GM23248 (cell line): ENCODE measurements around the gene CSTF2. TPM values are rescaled to one million over a fixed set of nuclear protein-coding genes. Genes with fewer than 3 reads are reported as not detected.
"Not testable (repeated sequence)": the region's sequence is repeated elsewhere in the genome, so short reads cannot be mapped to it uniquely, and the experiment has no call there.

Source experiments
- DNase-seq: peaks from one replicate; pipeline ENCODE4 v3.0.0-alpha.2; 2015
- H2AFZ ChIP-seq: fragments of 200-600 bp; sonication (generic); 2 replicates; pipeline ENCODE4 v1.6.1; 2016; ENCODE audit warnings: antibody characterized with exemption
- H3F3A ChIP-seq: fragments of 200-600 bp; sonication (generic); 2 replicates; pipeline ENCODE4 v1.6.1; 2016; ENCODE audit warnings: mild to moderate bottlenecking, antibody characterized with exemption, mixed run types; ENCODE audit not compliant: insufficient read depth
- H3K27ac ChIP-seq: fragments of 200-600 bp; sonication (generic); 2 replicates; pipeline ENCODE4 v1.5.1; 2016; ENCODE audit warnings: mild to moderate bottlenecking
- H3K27me3 ChIP-seq: fragments of 200-600 bp; sonication (generic); replicated peaks from 2 replicates; pipeline ENCODE4 v1.6.1; 2016; ENCODE audit warnings: mild to moderate bottlenecking; ENCODE audit not compliant: insufficient read depth
- H3K36me3 ChIP-seq: fragments of 200-600 bp; sonication (generic); 2 replicates; pipeline ENCODE4 v1.6.1; 2016; ENCODE audit warnings: low read depth, mild to moderate bottlenecking
- H3K4me1 ChIP-seq: fragments of 200-600 bp; sonication (generic); 2 replicates; pipeline ENCODE4 v1.6.1; 2016; ENCODE audit warnings: mild to moderate bottlenecking; ENCODE audit not compliant: insufficient read depth
- H3K4me2 ChIP-seq: fragments of 200-600 bp; sonication (generic); one replicate; pipeline ENCODE4 v1.6.1; 2016; ENCODE audit warnings: mild to moderate bottlenecking; ENCODE audit not compliant: unreplicated experiment
- H3K4me3 ChIP-seq: fragments of 200-600 bp; sonication (generic); 2 replicates; pipeline ENCODE4 v1.5.1; 2016; ENCODE audit warnings: mild to moderate bottlenecking
- H3K79me2 ChIP-seq: fragments of 200-600 bp; sonication (generic); 2 replicates; pipeline ENCODE4 v1.6.1; 2016; ENCODE audit warnings: mild to moderate bottlenecking; ENCODE audit not compliant: insufficient read depth
- H3K9ac ChIP-seq: fragments of 200-600 bp; sonication (generic); 2 replicates; pipeline ENCODE4 v1.6.1; 2016; ENCODE audit warnings: mild to moderate bottlenecking
- H3K9me2 ChIP-seq: fragments of 200-600 bp; sonication (generic); 2 replicates; pipeline ENCODE4 v1.6.1; 2016; ENCODE audit warnings: mixed run types, mild to moderate bottlenecking, moderate library complexity; ENCODE audit not compliant: insufficient read depth
- H3K9me3 ChIP-seq: fragments of 200-600 bp; sonication (generic); one replicate; pipeline ENCODE4 v1.6.1; 2017; ENCODE audit warnings: low read depth
- H4K20me1 ChIP-seq: fragments of 200-600 bp; sonication (generic); 2 replicates; pipeline ENCODE4 v1.6.0; 2016; ENCODE audit not compliant: insufficient read depth
- EZH2 ChIP-seq: fragments of 200-600 bp; sonication (generic); IDR thresholded peaks from 2 replicates; pipeline ENCODE4 v1.6.1; 2018; ENCODE audit warnings: antibody characterized with exemption, mild to moderate bottlenecking; ENCODE audit not compliant: insufficient read depth, poor library complexity, severe bottlenecking
- EZH2phosphoT487 ChIP-seq: fragments of 200-600 bp; sonication (generic); IDR thresholded peaks from 2 replicates; pipeline ENCODE4 v1.6.1; 2018; ENCODE audit warnings: antibody characterized with exemption, moderate library complexity, mild to moderate bottlenecking, low read depth; ENCODE audit not compliant: insufficient read depth
- WGBS, 2 experiments: methylation state at CpG; one replicate each; pipeline ENCODE4 v1.1.6; 2015 to 2017; ENCODE audit warnings: low lambda C conversion rate in 2 of 2, low coverage in 1 of 2; ENCODE audit errors: missing lambda C conversion rate in 2 of 2; 5-methylcytosine and 5-hydroxymethylcytosine counted together
- in situ Hi-C: fragments of 300-500 bp; cut with MboI; formaldehyde crosslinking; loops from 2 replicates; pipeline ENCODE4 v1.15.0; 2020
- polyA plus RNA-seq: library from polyadenylated mRNA; unstranded; fragments of >200 nt; fragmentation: Nextera tagmentation; extraction: Ambion mirVana; gene quantifications from 2 replicates; pipeline ENCODE4 v1.2.1, GENCODE V29; 2016
- total RNA-seq: library from RNA; depleted of rRNA; stranded (reverse); fragments of >200 nt; shearing (Covaris generic); gene quantifications from 2 replicates; pipeline ENCODE4 v1.2.3, GENCODE V29; 2014

Gene CSTF2
- total and polyA plus RNA-seq, 2 experiments from 2014 or later = 12.3 to 15.7 TPM

DNA sequence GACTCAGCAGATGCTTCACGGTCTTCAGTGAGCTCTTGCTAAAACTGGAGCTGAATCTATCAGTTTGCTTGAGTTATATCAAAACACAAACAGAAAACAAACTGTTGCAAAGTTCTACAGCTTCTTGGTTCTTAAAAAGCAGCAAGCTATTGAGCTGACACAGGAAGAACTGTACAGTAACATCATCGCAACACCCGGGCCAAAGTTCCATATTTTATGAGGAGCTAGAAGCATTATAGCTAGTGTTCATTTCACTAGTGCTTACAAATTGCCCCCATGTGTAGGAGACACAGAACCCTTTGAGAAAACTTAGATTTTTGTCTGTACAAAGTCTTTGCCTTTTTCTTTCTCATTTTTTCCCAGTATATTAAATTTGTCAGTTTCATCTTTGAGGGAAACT is 17.3 kb upstream of the CSTF2 start:
- WGBS, 2 experiments = 4% methylated on average over 3 of the region's 3 CpGs
- Histone ChIP-seq H3K4me3 (no peak overlapping the region), H3K27ac (no peak overlapping the region), H3K9me2 (no peaks in the 10 kb centered on the region), H3K4me1 (no peaks in the 10 kb centered on the region), H3K4me2 (no peak overlapping the region), H3K9ac (no peak overlapping the region), H4K20me1 (no peaks in the 10 kb centered on the region), H3K36me3 (no peaks in the 10 kb centered on the region), H2AFZ (no peak overlapping the region), H3F3A (no peaks in the 10 kb centered on the region), H3K9me3 (no peaks in the 10 kb centered on the region), H3K79me2 (no peaks in the 10 kb centered on the region), H3K27me3 (no peaks in the 10 kb centered on the region)
- in situ Hi-C loops = no loop called here
- no peak for DNase-seq
- TF ChIP-seq EZH2phosphoT487 (no peak), EZH2 (no peak)

DNA sequence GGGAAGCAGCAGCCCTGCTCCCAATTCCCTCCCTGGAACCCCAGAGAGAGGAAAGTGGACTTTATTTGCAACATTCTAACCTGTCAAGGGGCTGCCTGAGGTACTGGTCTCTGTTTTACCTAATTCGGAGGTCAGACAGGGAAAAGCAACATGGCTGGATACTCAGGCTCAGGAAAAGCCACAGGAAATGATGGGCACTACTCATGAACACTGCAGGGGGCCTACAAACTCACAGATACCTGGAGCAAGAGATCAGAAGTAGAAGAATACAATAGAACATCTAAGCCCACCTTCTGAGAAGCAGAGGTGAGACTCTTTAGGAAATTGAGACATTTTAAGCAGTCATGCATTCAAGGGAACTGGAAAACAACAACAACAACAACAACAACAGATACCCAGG is 15.4 kb upstream of the CSTF2 start:
- no peak overlapping the region for H3K27ac ChIP-seq
- H4K20me1 ChIP-seq = no peaks in the 10 kb centered on the region
- H3K79me2 ChIP-seq = no peaks in the 10 kb centered on the region
- H3K4me2 ChIP-seq = no peak overlapping the region
- H3K27me3 ChIP-seq = no peaks in the 10 kb centered on the region
- no peak overlapping the region for H3K9ac ChIP-seq
- no peaks in the 10 kb centered on the region for H3K9me3 ChIP-seq
- H3F3A ChIP-seq = no peaks in the 10 kb centered on the region
- no peak overlapping the region for H3K4me3 ChIP-seq
- TF ChIP-seq EZH2 (no peak), EZH2phosphoT487 (no peak)
- no peak for DNase-seq
- H2AFZ ChIP-seq = no peak overlapping the region
- WGBS, 2 experiments = 10 to 11% methylated on average over 1 of the region's 1 CpG
- H3K9me2 ChIP-seq = no peaks in the 10 kb centered on the region
- in situ Hi-C loops = no loop called here
- H3K36me3 ChIP-seq = no peaks in the 10 kb centered on the region
- H3K4me1 ChIP-seq = no peaks in the 10 kb centered on the region

DNA sequence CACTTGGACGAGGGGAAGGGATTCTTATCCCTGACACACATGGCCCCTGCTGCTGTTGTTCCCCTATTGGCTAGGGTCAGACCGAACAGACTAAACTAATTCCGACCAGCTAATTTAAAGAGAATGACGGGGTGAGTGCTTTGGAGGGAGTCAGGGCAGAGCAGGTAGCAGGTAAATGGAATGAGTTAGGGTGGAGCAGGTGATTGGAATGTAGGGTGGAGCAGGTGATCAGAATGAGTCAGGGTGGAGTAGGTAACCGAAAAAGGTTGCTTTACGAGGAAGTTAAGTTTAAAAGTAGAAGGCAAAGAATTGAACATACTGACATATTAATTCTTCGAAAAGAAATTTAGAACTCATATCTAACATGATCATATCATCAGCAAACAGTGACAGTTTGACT is 11.9 kb upstream of the CSTF2 start:
- H3K9ac ChIP-seq, H3K27ac ChIP-seq, H3K4me2 ChIP-seq, H3K4me1 ChIP-seq, H3F3A ChIP-seq, in situ Hi-C loops, H3K4me3 ChIP-seq, H2AFZ ChIP-seq, H3K9me3 ChIP-seq, H3K9me2 ChIP-seq, H3K27me3 ChIP-seq, H3K79me2 ChIP-seq, H4K20me1 ChIP-seq, DNase-seq, H3K36me3 ChIP-seq: not testable (repeated sequence)
- WGBS, 2 experiments = 73 to 77% methylated on average over 7 of the region's 7 CpGs

DNA sequence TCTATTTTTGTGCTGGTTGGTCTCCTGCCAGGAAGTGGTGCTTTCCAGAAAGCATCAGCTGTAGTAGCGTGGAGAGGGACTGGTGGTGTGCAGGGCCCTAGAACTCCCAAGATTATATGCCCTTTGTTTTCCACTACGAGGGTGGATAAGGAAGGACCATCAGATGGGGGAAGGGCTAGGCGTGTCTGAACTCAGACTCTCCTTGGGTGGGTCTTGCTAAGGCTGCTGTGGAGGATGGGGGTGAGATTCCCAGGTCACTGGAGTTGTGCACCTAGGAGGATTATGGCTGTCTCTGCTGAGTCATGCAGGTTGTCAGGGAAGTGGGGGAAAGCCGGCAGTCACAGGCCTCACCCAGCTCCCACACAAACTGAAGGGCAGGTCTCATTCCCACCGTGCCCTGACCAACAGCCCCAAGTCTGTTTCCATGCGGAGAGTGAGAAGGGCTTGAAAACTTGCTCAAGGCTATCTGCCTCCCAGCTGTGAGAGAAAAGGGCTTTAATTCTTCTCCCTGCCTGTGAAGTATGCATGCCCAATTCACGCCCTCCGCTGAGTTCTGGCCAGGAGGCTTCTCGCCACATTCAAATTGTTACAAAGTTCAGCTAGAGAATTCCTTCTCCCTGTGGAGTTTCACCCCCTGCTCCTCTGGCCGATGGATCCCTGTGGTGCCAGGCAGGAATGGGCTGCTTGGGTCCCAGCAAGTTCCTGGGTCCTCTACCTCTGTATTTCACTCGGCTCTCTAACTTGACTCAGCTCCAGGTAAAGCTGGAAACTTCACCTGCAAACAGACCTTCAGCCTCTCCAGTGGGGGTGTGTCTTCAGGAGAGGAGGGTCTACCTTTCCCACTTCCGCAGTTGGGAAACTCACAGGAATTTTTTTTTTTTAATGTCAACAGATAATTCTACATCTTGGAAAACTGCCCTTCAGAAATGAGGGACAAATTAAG is 7.7 kb upstream of the CSTF2 start:
- 16 to 17% methylated on average over 11 to 12 of the region's 12 CpGs for WGBS, 2 experiments
- Histone ChIP-seq H3F3A (no peaks in the 10 kb centered on the region), H3K79me2 (no peaks in the 10 kb centered on the region), H3K36me3 (no peaks in the 10 kb centered on the region), H3K4me1 (no peaks in the 10 kb centered on the region), H3K4me2 (no peak overlapping the region), H3K9me3 (no peaks in the 10 kb centered on the region), H3K9ac (no peak overlapping the region), H2AFZ (no peak overlapping the region), H4K20me1 (no peaks in the 10 kb centered on the region), H3K27me3 (no peaks in the 10 kb centered on the region), H3K9me2 (no peaks in the 10 kb centered on the region), H3K27ac (no peak overlapping the region), H3K4me3 (no peak overlapping the region)
- DNase-seq = no peak
- TF ChIP-seq EZH2 (no peak), EZH2phosphoT487 (no peak)
- in situ Hi-C loops = no loop called here

DNA sequence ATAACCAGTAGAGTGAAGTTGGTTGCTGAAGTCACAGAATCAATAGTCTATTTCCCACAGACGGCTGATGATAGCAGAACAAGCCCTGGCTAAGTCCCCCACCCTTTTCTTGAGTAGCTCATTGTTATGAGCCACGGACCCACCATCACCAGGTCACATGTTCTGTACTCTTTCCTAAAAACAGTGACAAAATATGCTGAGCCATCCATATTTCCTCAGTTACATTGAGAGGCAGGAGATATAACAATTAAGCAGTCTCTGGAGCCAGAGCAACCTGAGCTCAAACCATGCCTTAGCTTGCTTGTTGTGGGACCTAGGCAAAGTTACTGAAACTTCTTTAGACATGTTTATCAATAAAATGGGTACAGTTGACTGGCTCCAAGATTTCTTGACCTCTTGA is 2.9 kb upstream of the CSTF2 start:
- Histone ChIP-seq H3K9me3 (no peaks in the 10 kb centered on the region), H3K27ac (no peak overlapping the region), H4K20me1 (no peaks in the 10 kb centered on the region), H3K4me2 (no peak overlapping the region), H3F3A (no peaks in the 10 kb centered on the region), H3K9me2 (no peaks in the 10 kb centered on the region), H3K4me3 (no peak overlapping the region), H3K36me3 (no peaks in the 10 kb centered on the region), H3K9ac (no peak overlapping the region), H3K4me1 (no peaks in the 10 kb centered on the region), H3K79me2 (peaks cover 9% of the 10 kb centered on the region), H3K27me3 (no peaks in the 10 kb centered on the region), H2AFZ (no peak overlapping the region)
- WGBS, 2 experiments = 43 to 61% methylated on average over 2 of the region's 2 CpGs
- in situ Hi-C loops = no loop called here
- no peak for DNase-seq
- TF ChIP-seq EZH2phosphoT487 = no peak
- no peak for TF ChIP-seq EZH2
